Cardiac muscle cell (in vitro differentiated cells and primary cell): ENCODE results near the gene PLD6. TPM values are rescaled to one million over a fixed set of nuclear protein-coding genes. Genes with fewer than 3 reads are reported as not detected.
"Not testable (repeated sequence)": the region's sequence is repeated elsewhere in the genome, so short reads cannot be mapped to it uniquely, and the experiment has no call there.

Source experiments
- DNase-seq, 2 donors: peaks; one replicate each; pipeline versions ENCODE4 v3.0.0 to v3.0.0-alpha.2; 2010 to 2017; ENCODE audit warnings: low read depth in 1 of 2, low spot score in 1 of 2
- H3K27ac ChIP-seq: fragments of 200-600 bp; sonication (generic); 2 replicates; pipeline ENCODE4 v1.5.1; 2016
- H3K27me3 ChIP-seq: fragments of 200-600 bp; sonication (generic); 2 replicates; pipeline ENCODE4 v1.6.0; 2016; ENCODE audit warnings: control low read depth
- H3K36me3 ChIP-seq: fragments of 200-600 bp; sonication (generic); 2 replicates; pipeline ENCODE4 v1.5.1; 2016; ENCODE audit warnings: control low read depth
- H3K4me1 ChIP-seq: fragments of 200-600 bp; sonication (generic); 2 replicates; pipeline ENCODE4 v1.8.1; 2017; ENCODE audit warnings: low read depth, mild to moderate bottlenecking, mixed run types
- H3K4me3 ChIP-seq: fragments of 200-600 bp; sonication (generic); 2 replicates; pipeline ENCODE4 v1.5.1; 2016; ENCODE audit warnings: mild to moderate bottlenecking
- H3K9me3 ChIP-seq: fragments of 200-600 bp; sonication (generic); 2 replicates; pipeline ENCODE4 v1.5.1; 2017; ENCODE audit warnings: low read depth, mild to moderate bottlenecking, control low read depth
- polyA plus RNA-seq: library from polyadenylated mRNA; unstranded; fragments of >200 nt; fragmentation: Nextera tagmentation; extraction: Ambion mirVana; gene quantifications from 2 replicates; pipeline ENCODE4 v1.2.1, GENCODE V29; 2016
- total RNA-seq: library from RNA; depleted of rRNA; stranded (reverse); fragments of >200 nt; gene quantifications from 2 replicates; pipeline ENCODE4 v1.2.3, GENCODE V29; 2016
- TF ChIP-seq, protein P1 (sequence below): IDR thresholded peaks from 2 replicates; pipeline ENCODE4 v1.5.1; 2012; ENCODE audit warnings: low read depth, mild to moderate bottlenecking, low read length

Gene PLD6
- total and polyA plus RNA-seq, 2 experiments from 2014 or later: 0.51 to 1.1 TPM

DNA sequence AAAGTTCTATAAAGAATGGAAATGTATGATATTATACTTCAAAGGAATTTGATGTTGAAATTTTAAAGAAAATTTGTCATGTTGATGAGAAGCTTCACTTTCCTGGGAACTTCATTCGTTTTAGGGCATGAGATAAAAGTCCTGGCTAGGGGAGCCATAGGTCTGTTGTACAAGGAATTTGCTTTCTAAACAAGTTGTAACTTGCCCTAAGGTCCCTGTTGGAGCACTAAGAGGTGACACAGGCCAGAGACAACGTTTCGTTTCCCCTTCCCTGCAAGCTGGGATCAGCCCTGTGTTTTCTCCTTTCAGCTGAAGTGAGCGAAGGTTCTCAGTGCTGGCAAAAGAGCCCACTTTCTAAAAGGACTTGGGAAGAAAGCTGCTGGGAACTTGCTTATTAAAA is 16.6 kb downstream of the PLD6 start:
- Histone ChIP-seq H3K4me3 (no peak overlapping the region), H3K9me3 (no peaks in the 10 kb centered on the region), H3K27me3 (no peaks in the 10 kb centered on the region), H3K27ac (peak overlapping the region; percentile 31), H3K36me3 (no peaks in the 10 kb centered on the region), H3K4me1 (peaks cover 43% of the 10 kb centered on the region)
- TF ChIP-seq, protein P1, sequence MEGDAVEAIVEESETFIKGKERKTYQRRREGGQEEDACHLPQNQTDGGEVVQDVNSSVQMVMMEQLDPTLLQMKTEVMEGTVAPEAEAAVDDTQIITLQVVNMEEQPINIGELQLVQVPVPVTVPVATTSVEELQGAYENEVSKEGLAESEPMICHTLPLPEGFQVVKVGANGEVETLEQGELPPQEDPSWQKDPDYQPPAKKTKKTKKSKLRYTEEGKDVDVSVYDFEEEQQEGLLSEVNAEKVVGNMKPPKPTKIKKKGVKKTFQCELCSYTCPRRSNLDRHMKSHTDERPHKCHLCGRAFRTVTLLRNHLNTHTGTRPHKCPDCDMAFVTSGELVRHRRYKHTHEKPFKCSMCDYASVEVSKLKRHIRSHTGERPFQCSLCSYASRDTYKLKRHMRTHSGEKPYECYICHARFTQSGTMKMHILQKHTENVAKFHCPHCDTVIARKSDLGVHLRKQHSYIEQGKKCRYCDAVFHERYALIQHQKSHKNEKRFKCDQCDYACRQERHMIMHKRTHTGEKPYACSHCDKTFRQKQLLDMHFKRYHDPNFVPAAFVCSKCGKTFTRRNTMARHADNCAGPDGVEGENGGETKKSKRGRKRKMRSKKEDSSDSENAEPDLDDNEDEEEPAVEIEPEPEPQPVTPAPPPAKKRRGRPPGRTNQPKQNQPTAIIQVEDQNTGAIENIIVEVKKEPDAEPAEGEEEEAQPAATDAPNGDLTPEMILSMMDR: no peak
- DNase-seq: peak in 1 of 2 donors; percentile 38

DNA sequence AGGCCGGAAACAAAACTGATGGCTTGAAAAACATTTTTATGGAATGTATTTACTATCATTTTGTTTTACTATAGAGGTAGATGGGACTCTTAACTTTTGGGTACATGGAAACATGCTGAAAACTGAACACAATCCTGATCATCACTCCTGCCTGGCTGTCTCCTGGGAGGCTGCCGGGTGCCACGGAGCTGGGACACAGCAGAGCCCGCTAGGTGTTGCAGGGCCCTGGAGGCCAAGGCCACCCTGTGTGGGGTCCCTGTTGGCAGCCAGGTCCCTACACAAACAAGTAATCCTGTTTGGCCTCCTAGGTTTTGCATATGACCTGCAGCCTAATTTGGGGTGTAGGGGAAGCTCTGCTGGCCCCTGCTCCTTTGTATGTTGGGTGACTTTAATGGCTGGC is 17.5 kb downstream of the PLD6 start:
- DNase-seq: no peak
- H3K27me3 ChIP-seq: no peaks in the 10 kb centered on the region
- TF ChIP-seq, protein P1: no peak
- no peaks in the 10 kb centered on the region for H3K9me3 ChIP-seq
- no peaks in the 10 kb centered on the region for H3K36me3 ChIP-seq
- H3K27ac ChIP-seq: no peak overlapping the region
- H3K4me3 ChIP-seq: no peak overlapping the region
- peaks cover 52% of the 10 kb centered on the region for H3K4me1 ChIP-seq

DNA sequence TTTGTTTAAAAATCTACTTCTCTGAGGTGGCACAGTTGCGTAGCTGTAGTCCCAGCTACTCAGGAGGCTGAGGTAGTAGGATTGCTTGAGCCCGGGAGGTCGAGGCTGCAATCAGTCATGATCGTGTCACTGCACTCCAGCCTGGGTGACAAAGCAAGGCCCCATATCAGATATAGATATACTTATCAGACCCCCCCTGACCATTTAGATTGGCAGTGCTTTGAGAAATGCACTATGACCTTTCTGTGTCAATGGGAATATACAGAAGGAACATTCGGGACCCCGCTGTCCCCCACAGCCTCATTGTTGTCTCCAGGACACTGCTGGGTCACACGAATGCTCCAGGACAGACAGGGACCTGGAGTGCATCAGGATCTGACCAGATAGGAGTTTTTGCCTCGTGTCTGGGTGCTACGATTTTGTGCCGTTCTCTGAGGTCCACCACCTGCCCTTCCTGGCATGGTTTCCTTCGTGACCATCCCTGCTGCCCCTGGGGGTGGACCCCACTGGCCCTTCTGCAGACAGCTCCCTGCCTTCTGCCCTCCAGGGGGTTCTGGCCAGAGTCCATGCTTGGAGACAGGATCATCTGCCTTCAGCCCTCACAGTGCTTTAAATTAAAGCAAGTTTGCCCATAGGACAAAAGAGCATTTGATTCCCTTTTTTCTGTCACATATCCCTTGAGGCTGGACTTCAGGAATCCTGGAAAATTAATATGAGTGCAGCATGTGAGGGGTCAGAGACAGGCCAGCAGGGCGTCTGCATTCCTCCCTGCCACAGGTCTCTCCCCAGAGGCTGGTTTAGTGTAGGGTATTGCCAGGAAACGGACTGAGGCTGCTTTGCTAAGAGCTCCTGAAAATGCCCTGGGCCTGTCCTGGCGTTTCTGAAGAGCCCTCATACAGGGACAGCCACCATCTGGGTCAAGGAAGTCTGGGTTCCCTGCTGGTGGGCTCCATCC is 19.3 kb downstream of the PLD6 start:
- Histone ChIP-seq H3K36me3 (no peaks in the 10 kb centered on the region), H3K27ac (peak overlapping the region; percentile 67), H3K27me3 (no peaks in the 10 kb centered on the region), H3K4me1 (peaks cover 51% of the 10 kb centered on the region), H3K4me3 (no peak overlapping the region), H3K9me3 (no peaks in the 10 kb centered on the region)
- TF ChIP-seq, protein P1: no peak
- DNase-seq: peak; percentile 27 to 29

DNA sequence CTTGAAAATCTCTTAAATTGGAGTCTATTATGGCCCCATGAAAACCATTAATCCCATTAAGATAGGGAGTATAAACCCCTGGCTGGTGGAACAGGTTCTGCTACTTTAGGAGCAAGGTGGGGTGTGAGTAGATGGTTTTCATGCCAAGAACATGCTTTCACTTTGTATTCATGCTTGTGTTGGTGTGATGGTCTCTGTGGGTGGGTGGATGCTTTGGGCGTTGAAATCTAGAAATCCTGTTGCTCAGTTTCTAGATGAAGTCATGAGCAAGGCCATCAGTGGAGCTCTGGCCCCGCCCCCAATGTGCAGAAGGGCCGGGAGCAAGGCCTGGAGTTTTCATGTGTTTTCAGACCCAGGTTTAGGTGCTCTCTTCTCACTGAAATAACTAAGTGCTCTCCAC is 20.1 kb downstream of the PLD6 start:
- Histone ChIP-seq H3K36me3 (no peaks in the 10 kb centered on the region), H3K4me3 (no peak overlapping the region), H3K9me3 (no peaks in the 10 kb centered on the region), H3K27ac (peak overlapping the region; percentile 67), H3K27me3 (no peaks in the 10 kb centered on the region), H3K4me1 (peaks cover 51% of the 10 kb centered on the region)
- DNase-seq: peak in 1 of 2 donors; percentile 24
- TF ChIP-seq, protein P1: no peak

DNA sequence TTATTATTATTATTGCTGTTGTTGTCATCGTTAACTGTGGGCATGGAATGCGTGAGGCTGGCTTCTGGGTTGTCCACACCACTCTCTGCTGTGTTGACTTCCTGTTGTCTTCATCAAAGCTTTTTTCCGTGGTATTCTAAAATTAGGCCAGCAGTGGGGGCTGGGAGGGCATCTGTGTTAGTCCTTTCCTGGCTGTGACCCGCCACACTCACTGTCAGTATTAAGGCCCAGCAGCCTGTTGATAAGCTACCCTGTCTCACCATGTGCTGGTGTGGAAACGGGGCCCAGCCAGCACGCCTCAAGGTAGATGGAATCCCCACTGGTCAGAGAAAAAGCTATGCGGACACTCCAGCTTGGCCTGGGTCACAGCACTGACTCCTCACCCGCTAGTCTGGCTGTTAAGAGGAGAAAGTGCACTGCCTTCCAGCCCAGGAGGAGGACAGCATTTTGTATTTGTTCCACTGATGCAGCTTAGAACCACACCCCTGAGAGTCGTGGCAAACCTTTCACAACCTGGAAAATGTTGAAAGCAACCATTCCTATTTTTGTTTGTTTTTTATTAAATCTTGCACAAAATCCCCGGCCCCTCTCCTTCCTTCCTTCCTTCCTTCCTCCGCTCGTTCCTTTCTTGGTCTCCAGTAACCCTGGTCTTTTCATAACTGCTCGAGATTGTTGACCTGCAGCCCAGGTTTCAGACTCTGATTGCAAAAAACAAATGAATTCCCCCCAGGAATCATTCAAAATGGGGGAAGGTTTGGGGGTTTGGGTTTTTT is 21.0 kb downstream of the PLD6 start:
- H3K4me3 ChIP-seq, H3K9me3 ChIP-seq, H3K27me3 ChIP-seq, H3K36me3 ChIP-seq: not testable (repeated sequence)
- H3K4me1 ChIP-seq: peaks cover 47% of the 10 kb centered on the region
- peak in 1 of 2 donors; percentile 52 for DNase-seq
- H3K27ac ChIP-seq: peak overlapping the region; percentile 67
